Mesenchymal stem cell (in vitro differentiated cells and primary cell): ENCODE results near the gene DAAM2.
A peak's percentile ranks its signal among the peaks of the same experiment; 100 is the strongest.

ENCODE experiments used
- DNase-seq: peaks from one replicate; pipeline ENCODE4 v3.0.0-alpha.2; 2013
- H2AFZ ChIP-seq: one replicate; pipeline ENCODE4 v1.6.1; 2013; ENCODE audit warnings: low read depth, mild to moderate bottlenecking, control low read depth, inconsistent platforms, low read length, moderate library complexity
- H2AK5ac ChIP-seq: 2 replicates; pipeline ENCODE4 v1.6.1; 2013; ENCODE audit warnings: low read length, moderate library complexity, mild to moderate bottlenecking, inconsistent platforms; ENCODE audit not compliant: severe bottlenecking
- H2BK120ac ChIP-seq: one replicate; pipeline ENCODE4 v1.6.1; 2013; ENCODE audit warnings: low read depth, mild to moderate bottlenecking, inconsistent platforms, low read length, moderate library complexity
- H2BK12ac ChIP-seq, 2 experiments: one replicate each; pipeline ENCODE4 v1.6.1; 2013; ENCODE audit warnings: inconsistent platforms in 2 of 2, low read length in 2 of 2, mild to moderate bottlenecking in 2 of 2, moderate library complexity in 2 of 2, control low read depth in 1 of 2
- H2BK15ac ChIP-seq: one replicate; pipeline ENCODE4 v1.6.1; 2013; ENCODE audit warnings: mild to moderate bottlenecking, low read depth, inconsistent platforms; ENCODE audit not compliant: poor library complexity, severe bottlenecking
- H2BK5ac ChIP-seq: 2 replicates; pipeline ENCODE4 v1.6.1; 2013; ENCODE audit warnings: low read depth, mild to moderate bottlenecking, low read length, control low read depth, inconsistent platforms; ENCODE audit not compliant: poor library complexity, severe bottlenecking
- H3K14ac ChIP-seq, 2 experiments: one replicate each; pipeline ENCODE4 v1.6.1; 2013; ENCODE audit warnings: inconsistent platforms in 2 of 2, low read length in 2 of 2, control low read depth in 1 of 2, mild to moderate bottlenecking in 1 of 2, moderate library complexity in 1 of 2
- H3K18ac ChIP-seq, 2 experiments: one replicate each; pipeline ENCODE4 v1.6.1; 2013; ENCODE audit warnings: inconsistent platforms in 2 of 2, low read length in 2 of 2, control low read depth in 1 of 2, low read depth in 1 of 2, mild to moderate bottlenecking in 1 of 2
- H3K23ac ChIP-seq, 2 experiments: one replicate each; pipeline ENCODE4 v1.6.1; 2013; ENCODE audit warnings: inconsistent platforms in 2 of 2, low read length in 2 of 2, mild to moderate bottlenecking in 2 of 2, moderate library complexity in 2 of 2, control low read depth in 1 of 2
- H3K27ac ChIP-seq: 2 replicates; pipeline ENCODE4 v1.5.1; 2013; ENCODE audit warnings: mild to moderate bottlenecking, moderate library complexity, low read length, control low read depth, inconsistent platforms; ENCODE audit not compliant: poor library complexity, severe bottlenecking
- H3K27me3 ChIP-seq, 2 experiments: 2 replicates each; pipeline versions ENCODE4 v1.6.1 to v1.7.0; 2013; ENCODE audit warnings: low read length in 2 of 2, mild to moderate bottlenecking in 2 of 2, moderate library complexity in 2 of 2, control low read depth in 1 of 2, inconsistent platforms in 1 of 2; ENCODE audit not compliant: control insufficient read depth in 1 of 2, insufficient read depth in 1 of 2
- H3K36me3 ChIP-seq, 2 experiments: 2 replicates each; pipeline versions ENCODE4 v1.6.1 to v1.7.0; 2013; ENCODE audit warnings: low read length in 2 of 2, control low read depth in 1 of 2, inconsistent platforms in 1 of 2, low read depth in 1 of 2, mild to moderate bottlenecking in 1 of 2; ENCODE audit not compliant: insufficient read depth in 2 of 2, control insufficient read depth in 1 of 2
- H3K4ac ChIP-seq, 2 experiments: one replicate each; pipeline ENCODE4 v1.6.1; 2013; ENCODE audit warnings: inconsistent platforms in 2 of 2, low read length in 2 of 2, mild to moderate bottlenecking in 2 of 2, moderate library complexity in 2 of 2, control low read depth in 1 of 2, low read depth in 1 of 2
- H3K4me1 ChIP-seq: 2 replicates; pipeline ENCODE4 v1.6.1; 2013; ENCODE audit warnings: low read depth, low read length, control low read depth; ENCODE audit not compliant: control insufficient read depth, insufficient read depth
- H3K4me2 ChIP-seq: 2 replicates; pipeline ENCODE4 v1.6.1; 2013; ENCODE audit warnings: low read length, mild to moderate bottlenecking, inconsistent platforms; ENCODE audit not compliant: poor library complexity, severe bottlenecking
- H3K4me3 ChIP-seq, 2 experiments: 2 replicates each; pipeline versions ENCODE4 v1.5.1 to v1.7.0; 2013; ENCODE audit warnings: low read length in 2 of 2, mild to moderate bottlenecking in 2 of 2, control low read depth in 1 of 2, low read depth in 1 of 2; ENCODE audit not compliant: insufficient read depth in 1 of 2
- H3K79me1 ChIP-seq: replicated peaks from 2 replicates; pipeline ENCODE4 v1.6.1; 2013; ENCODE audit warnings: mild to moderate bottlenecking, control low read depth, low read length, inconsistent platforms; ENCODE audit not compliant: poor library complexity, severe bottlenecking
- H3K9ac ChIP-seq: 2 replicates; pipeline ENCODE4 v1.7.0; 2013; ENCODE audit warnings: mild to moderate bottlenecking, low read length, moderate library complexity
- H3K9me3 ChIP-seq: 2 replicates; pipeline ENCODE4 v1.7.0; 2013; ENCODE audit warnings: mild to moderate bottlenecking, low read length; ENCODE audit not compliant: control insufficient read depth
- H4K8ac ChIP-seq: one replicate; pipeline ENCODE4 v1.6.1; 2013; ENCODE audit warnings: inconsistent platforms, mild to moderate bottlenecking, low read length, moderate library complexity
- H4K91ac ChIP-seq: one replicate; pipeline ENCODE4 v1.6.1; 2013; ENCODE audit warnings: mild to moderate bottlenecking, low read length, inconsistent platforms
- WGBS: methylation state at CpG from one replicate; pipeline ENCODE4 v1.1.7; 2013; ENCODE audit warnings: mixed read lengths; 5-methylcytosine and 5-hydroxymethylcytosine counted together

DAAM2 gene

GRCh38 chr6:39754514-39755115, 37.6 kb upstream of the DAAM2 start:
- Histone ChIP-seq H3K9me3 (no peaks in the 10 kb centered on the region), H3K4ac (no peak overlapping the region), H2BK5ac (no peak overlapping the region), H3K27me3 (peaks cover 2 to 5% of the 10 kb centered on the region in 2 experiments), H3K4me3 (no peak overlapping the region), H3K4me1 (no peaks in the 10 kb centered on the region), H4K8ac (no peak overlapping the region), H2BK15ac (no peak overlapping the region), H4K91ac (no peak overlapping the region), H3K23ac (no peak overlapping the region), H3K79me1 (no peaks in the 10 kb centered on the region), H2BK12ac (no peak overlapping the region), H3K18ac (no peak overlapping the region), H2AFZ (no peak overlapping the region), H3K14ac (no peak overlapping the region), H3K36me3 (no peaks in the 10 kb centered on the region), H2AK5ac (no peak overlapping the region), H2BK120ac (no peak overlapping the region), H3K9ac (no peak overlapping the region), H3K4me2 (no peak overlapping the region), H3K27ac (no peak overlapping the region)
- 94% methylated on average over 4 of the region's 5 CpGs for WGBS
- DNase-seq = no peak

GRCh38 chr6:39755231-39755630, 36.9 kb upstream of the DAAM2 start:
- Histone ChIP-seq H2BK12ac (no peak overlapping the region), H3K9me3 (no peaks in the 10 kb centered on the region), H3K14ac (no peak overlapping the region), H3K4ac (no peak overlapping the region), H3K4me2 (no peak overlapping the region), H3K23ac (no peak overlapping the region), H4K91ac (no peak overlapping the region), H3K18ac (no peak overlapping the region), H2BK5ac (no peak overlapping the region), H3K79me1 (no peaks in the 10 kb centered on the region), H3K4me1 (no peaks in the 10 kb centered on the region), H2AFZ (no peak overlapping the region), H3K27me3 (peaks cover 0 to 5% of the 10 kb centered on the region in 2 experiments), H2BK15ac (no peak overlapping the region), H2AK5ac (no peak overlapping the region), H3K9ac (no peak overlapping the region), H3K4me3 (no peak overlapping the region), H4K8ac (no peak overlapping the region), H3K27ac (no peak overlapping the region), H2BK120ac (no peak overlapping the region), H3K36me3 (no peaks in the 10 kb centered on the region)
- no CpG with 5 or more reads among the region's 1 CpG for WGBS
- peak; percentile 58 for DNase-seq

GRCh38 chr6:39756582-39756981, 35.6 kb upstream of the DAAM2 start:
- Histone ChIP-seq H3K27me3 (peaks cover 0 to 9% of the 10 kb centered on the region in 2 experiments), H3K4me2 (no peak overlapping the region), H3K14ac (no peak overlapping the region), H2BK120ac (no peak overlapping the region), H3K23ac (no peak overlapping the region), H4K91ac (no peak overlapping the region), H3K27ac (no peak overlapping the region), H2AFZ (no peak overlapping the region), H2BK15ac (no peak overlapping the region), H3K9ac (no peak overlapping the region), H3K4me1 (no peaks in the 10 kb centered on the region), H3K36me3 (no peaks in the 10 kb centered on the region), H3K4ac (no peak overlapping the region), H3K18ac (no peak overlapping the region), H4K8ac (no peak overlapping the region), H2BK5ac (no peak overlapping the region), H2BK12ac (no peak overlapping the region), H3K79me1 (no peaks in the 10 kb centered on the region), H3K9me3 (no peaks in the 10 kb centered on the region), H2AK5ac (no peak overlapping the region), H3K4me3 (no peak overlapping the region)
- no peak for DNase-seq
- 94% methylated on average over 2 of the region's 2 CpGs for WGBS

GRCh38 chr6:39758905-39759605, 33.1 kb upstream of the DAAM2 start:
- Histone ChIP-seq H3K9ac (no peak overlapping the region), H3K79me1 (no peaks in the 10 kb centered on the region), H3K27ac (no peak overlapping the region), H3K4me2 (no peak overlapping the region), H3K9me3 (no peaks in the 10 kb centered on the region), H3K4me1 (no peaks in the 10 kb centered on the region), H3K14ac (no peak overlapping the region), H2BK15ac (no peak overlapping the region), H4K91ac (no peak overlapping the region), H3K4ac (no peak overlapping the region), H2BK5ac (no peak overlapping the region), H2AFZ (no peak overlapping the region), H4K8ac (no peak overlapping the region), H3K27me3 (peaks cover 0 to 9% of the 10 kb centered on the region in 2 experiments), H3K36me3 (no peaks in the 10 kb centered on the region), H2AK5ac (no peak overlapping the region), H2BK120ac (no peak overlapping the region), H3K18ac (no peak overlapping the region), H3K23ac (no peak overlapping the region), H3K4me3 (no peak overlapping the region), H2BK12ac (no peak overlapping the region)
- WGBS = 86% methylated on average over 1 of the region's 2 CpGs
- DNase-seq = no peak
